Stimulated activated CD4-positive, alpha-beta T cell treated with anti-CD3 and anti-CD28 coated beads, Interleukin-12 subunit alpha, Interleukin-12 subunit beta, amount 100 ng/mL, for 4 hours (primary cell): ENCODE results near the gene SURF6.
"Not testable (repeated sequence)": the region's sequence is repeated elsewhere in the genome, so short reads cannot be mapped to it uniquely, and the experiment has no call there.

Source experiments
- DNase-seq: peaks from one replicate; pipeline ENCODE4 v3.0.0-alpha.2; 2020

SURF6 gene

GRCh38 chr9:133346021-133346785 is 10.2 kb upstream of the SURF6 start:
- no peak for DNase-seq

GRCh38 chr9:133345596-133345995 is 9.6 kb upstream of the SURF6 start:
- DNase-seq = no peak

- DNase-seq = no peak
Observed at GRCh38 chr9:133344979-133345378, 9.0 kb upstream of the SURF6 start.

GRCh38 chr9:133344071-133344470 is 8.1 kb upstream of the SURF6 start:
- no peak for DNase-seq

GRCh38 chr9:133342570-133342969 is 6.6 kb upstream of the SURF6 start:
- no peak for DNase-seq

- no peak for DNase-seq
Observed at GRCh38 chr9:133342069-133342406, 6.0 kb upstream of the SURF6 start.

DNA sequence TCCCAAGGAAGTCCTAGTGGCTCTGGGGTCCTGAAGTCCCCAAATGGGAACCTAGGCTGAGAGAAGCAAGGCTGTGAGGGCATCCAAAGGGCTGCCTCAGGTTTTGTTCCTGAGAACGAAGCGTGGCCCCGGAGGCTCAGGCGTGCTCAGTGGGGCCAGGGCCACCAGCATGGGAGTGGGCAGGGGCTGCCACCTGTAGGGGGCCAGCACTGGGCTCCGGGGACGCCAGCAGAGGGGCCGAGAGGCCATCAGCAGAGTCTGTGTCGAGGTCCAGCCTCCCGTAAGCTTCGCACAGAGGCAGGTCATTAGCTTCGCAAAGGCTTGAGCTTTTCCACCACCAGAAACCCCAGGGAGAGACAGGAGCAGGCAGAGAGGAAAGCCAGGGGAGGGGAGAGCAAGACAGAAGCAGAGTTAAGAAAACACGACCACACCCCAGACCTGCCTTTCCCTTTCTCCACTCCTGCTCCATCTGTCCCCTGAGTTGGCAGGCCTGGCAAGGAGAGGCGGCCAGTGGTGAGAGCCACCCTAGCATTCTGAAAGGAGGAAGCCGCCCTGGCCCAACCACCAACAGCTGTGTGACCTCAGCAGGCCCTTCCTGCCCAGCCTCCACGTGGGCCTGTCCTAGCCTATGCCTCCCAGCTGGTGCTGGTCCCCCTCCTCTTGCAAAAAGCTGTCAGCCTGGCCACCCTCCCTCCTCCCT is 5.5 kb upstream of the SURF6 start:
- no peak for DNase-seq

DNA sequence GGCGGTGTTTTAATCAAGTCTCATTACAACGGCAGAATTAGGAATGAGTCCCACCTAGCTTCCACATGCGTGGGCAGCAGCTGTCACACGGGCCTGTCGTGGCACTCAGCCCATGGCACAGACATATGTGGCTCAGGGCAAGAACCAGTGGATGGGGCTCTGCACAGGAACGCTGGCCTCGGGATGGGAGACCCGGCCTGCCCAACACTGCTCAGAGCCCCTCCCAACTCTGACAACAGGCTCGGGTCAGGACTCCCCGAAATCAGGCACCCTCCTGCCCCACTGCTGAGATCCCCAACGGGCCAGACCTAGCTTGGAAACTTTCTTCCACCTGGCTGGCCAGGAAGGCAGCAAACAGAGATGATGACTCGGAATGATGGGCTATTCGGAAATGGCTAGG is 4.9 kb upstream of the SURF6 start:
- DNase-seq = no peak

- no peak for DNase-seq
Observed at GRCh38 chr9:133340256-133340655, 4.3 kb upstream of the SURF6 start.

GRCh38 chr9:133339641-133340040 is 3.7 kb upstream of the SURF6 start:
- no peak for DNase-seq

GRCh38 chr9:133334888-133335287 is 1.1 kb downstream of the SURF6 start:
- not testable (repeated sequence) for DNase-seq

DNA sequence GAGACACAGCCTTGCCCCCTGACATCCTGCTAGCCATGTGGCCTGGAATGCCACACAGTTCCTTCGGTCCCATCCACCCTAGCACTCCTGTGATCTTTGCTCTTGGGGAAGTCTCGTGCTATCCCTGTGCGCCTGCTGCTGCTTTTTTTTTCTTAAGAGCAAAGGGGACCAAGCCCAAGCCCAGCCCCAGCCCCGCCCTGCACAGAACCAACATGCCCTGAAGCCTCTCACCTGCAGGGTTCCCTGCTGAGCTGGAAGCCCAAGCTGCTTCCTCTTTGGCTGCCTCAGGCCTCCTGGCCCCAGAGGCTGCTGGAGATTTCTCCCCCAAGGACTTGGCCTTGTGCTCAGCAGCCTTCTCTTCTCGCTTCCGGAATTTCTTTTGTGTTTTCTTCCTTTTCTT is 1.8 kb downstream of the SURF6 start:
- DNase-seq = no peak

- no peak for DNase-seq
Observed at GRCh38 chr9:133333566-133333965, 2.4 kb downstream of the SURF6 start.

DNA sequence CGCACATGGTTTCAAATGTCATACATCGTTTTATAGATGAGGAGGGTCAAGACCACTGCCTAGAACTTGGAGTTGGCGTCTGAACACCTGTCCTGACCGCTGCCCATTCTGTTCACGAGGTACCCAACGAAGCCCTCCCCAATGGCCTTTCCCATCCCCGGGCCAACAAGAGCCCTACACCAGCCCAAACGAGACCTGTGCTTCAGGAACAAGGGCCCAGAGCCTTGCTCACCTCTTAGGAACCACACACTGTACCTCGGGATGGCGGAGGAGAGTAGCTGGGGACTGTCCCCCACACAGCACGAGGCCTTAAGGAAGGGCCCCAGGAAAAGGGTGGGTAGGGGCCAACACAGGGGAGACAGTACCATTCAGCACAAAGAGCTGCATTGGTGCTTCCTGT is 3.0 kb downstream of the SURF6 start:
- no peak for DNase-seq

DNA sequence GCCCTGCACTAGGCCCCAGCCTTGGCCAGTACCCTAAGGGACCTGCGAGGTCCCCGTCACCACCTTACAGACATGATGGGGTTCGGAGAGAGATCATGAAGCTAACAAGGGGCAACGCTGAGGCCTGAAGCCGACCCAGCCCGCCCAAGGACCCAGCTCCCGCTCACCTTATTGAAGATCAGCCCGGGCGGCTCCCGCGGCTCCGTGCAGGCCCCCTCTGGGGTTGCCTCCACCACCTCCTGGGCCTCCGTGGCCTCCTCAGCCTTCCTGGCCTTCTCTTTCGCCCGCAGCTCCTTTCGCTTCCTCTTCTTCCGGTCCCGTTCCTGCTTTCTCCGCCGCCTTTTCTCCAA is 3.6 kb downstream of the SURF6 start:
- no peak for DNase-seq

GRCh38 chr9:133331641-133332380 is 4.2 kb downstream of the SURF6 start:
- DNase-seq = no peak

- DNase-seq = no peak
Observed at GRCh38 chr9:133331221-133331620, 4.8 kb downstream of the SURF6 start.

DNA sequence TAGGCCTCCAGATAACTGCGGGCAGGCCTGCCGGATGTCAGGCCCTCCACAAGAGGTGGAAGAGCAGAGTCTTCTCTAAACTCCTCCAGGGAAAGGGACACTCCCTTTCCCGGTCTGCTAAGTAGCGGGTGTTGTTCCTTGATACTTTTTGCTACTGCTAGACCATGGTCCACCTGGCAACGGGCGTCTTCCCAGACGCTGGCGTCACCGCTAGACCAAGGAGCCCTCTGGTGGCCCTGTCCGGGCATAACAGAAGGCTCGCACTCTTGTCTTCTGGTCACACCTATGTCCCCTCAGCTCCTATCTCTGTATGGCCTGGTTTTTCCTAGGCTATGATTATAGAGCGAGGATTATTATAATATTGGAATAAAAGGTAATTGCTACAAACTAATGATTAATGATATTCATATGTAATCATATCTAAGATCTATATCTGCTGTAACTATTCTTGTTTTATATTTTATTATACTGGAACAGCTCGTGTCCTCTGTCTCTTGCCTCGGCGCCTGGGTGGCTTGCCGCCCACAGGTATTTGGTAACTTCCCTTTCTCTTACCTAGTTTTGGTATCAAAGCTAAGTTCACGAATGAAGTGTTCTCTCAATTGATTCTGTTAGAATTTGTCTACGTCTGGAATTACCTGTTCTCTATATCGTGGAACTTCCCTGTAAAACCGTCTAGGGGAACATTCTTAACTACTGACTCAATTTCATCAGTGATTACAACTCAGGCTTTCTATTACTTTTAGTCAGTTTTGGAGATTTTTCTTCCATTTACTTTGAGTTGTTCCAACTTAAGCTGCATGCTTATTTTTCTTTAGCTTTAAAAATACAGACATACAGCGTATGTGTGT is 6.5 kb downstream of the SURF6 start:
- not testable (repeated sequence) for DNase-seq

DNA sequence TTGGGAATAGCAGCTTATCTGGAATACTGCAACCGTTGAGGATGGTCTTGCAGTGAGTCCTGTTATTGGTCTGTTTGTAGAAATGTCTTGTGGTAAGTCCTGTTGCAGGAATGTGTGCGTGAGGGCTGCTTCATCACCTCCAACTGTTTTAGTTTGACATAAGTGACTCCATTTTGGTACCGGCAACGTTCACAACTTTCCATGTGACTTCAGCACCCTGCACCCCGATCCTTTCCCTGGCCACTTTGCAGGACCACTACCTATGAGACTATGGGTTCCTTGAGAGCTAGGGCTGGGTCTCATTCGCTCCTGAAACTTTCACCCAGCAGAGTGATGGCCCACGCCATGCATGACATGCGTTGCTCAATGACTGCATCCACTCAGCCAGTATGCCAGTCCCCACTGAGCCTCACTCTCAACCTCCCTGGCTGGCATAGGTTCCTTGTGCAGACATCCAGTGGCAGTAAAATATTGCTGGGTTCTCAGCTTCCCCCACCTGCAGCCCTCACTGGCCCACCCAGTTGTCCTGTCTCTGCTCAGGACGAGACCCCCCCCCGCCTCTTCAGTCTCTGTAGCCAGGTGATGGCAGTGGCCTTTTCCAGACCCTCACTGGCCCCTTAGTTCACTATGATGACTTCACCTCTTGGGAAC is 8.0 kb downstream of the SURF6 start:
- DNase-seq = no peak

- DNase-seq = not testable (repeated sequence)
Observed at GRCh38 chr9:133327021-133327420, 9.0 kb downstream of the SURF6 start.

DNA sequence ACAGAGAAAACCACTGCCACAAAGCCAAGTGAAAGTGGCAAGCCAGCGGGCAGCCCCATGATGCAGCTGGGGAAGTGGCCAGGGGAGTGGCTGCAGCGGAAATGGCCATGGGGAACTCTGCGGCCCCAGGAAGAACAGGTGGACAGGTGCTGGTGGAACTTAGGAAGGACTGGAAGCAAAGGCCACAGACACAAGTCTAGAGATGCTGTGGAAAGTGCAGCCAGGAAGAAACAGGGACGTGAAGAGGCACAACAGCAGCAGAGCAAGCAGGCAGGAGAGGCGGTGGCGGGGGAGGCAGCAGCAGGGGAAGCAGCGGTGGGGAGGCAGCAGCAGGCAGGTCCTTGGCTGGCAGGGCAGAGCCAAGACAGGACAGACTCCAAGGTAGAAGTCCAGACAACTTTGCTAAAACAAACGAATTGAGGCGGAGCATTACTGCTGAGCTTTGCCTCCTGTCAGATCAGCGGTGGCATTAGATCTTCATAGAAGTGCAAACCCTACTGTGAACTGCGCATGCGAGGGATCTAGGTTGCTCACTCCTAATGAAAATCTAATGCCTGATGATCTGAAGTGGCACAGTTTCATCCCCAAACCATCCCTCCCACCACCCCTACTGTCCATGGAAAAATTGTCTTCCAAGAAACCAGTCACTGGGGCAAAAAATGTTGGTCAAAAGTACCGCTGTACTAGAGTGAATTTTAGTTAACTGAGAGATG is 11.8 kb downstream of the SURF6 start:
- no peak for DNase-seq

- DNase-seq = no peak
Observed at GRCh38 chr9:133323211-133323610, 12.8 kb downstream of the SURF6 start.
